GM12865 (cell line): ENCODE measurements around the gene ECE2.

Experiments
- DNase-seq: peaks from one replicate; pipeline ENCODE4 v3.0.0; 2010; ENCODE audit warnings: low read depth
- H3K4me3 ChIP-seq: 2 replicates; pipeline ENCODE4 v1.5.1; 2011; ENCODE audit warnings: mild to moderate bottlenecking, low read depth, low read length, control low read depth
- TF ChIP-seq, protein P1 (sequence below): IDR thresholded peaks from 2 replicates; pipeline ENCODE4 v1.5.1; 2011; ENCODE audit warnings: low read length, control low read depth, low read depth, inconsistent platforms; ENCODE audit not compliant: insufficient read depth; ENCODE audit errors: missing control alignments

The ECE2 gene

GRCh38 chr3:184328516-184328915 lies 52.7 kb downstream of the ECE2 start:
- DNase-seq, result no peak
- H3K4me3 ChIP-seq, result no peak overlapping the region
- TF ChIP-seq, protein P1, sequence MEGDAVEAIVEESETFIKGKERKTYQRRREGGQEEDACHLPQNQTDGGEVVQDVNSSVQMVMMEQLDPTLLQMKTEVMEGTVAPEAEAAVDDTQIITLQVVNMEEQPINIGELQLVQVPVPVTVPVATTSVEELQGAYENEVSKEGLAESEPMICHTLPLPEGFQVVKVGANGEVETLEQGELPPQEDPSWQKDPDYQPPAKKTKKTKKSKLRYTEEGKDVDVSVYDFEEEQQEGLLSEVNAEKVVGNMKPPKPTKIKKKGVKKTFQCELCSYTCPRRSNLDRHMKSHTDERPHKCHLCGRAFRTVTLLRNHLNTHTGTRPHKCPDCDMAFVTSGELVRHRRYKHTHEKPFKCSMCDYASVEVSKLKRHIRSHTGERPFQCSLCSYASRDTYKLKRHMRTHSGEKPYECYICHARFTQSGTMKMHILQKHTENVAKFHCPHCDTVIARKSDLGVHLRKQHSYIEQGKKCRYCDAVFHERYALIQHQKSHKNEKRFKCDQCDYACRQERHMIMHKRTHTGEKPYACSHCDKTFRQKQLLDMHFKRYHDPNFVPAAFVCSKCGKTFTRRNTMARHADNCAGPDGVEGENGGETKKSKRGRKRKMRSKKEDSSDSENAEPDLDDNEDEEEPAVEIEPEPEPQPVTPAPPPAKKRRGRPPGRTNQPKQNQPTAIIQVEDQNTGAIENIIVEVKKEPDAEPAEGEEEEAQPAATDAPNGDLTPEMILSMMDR, result no peak

- no peak overlapping the region for H3K4me3 ChIP-seq
- no peak for DNase-seq
- TF ChIP-seq, protein P1, result no peak
Observed at GRCh38 chr3:184332370-184333090, 56.7 kb downstream of the ECE2 start.

- DNase-seq, result no peak
- no peak overlapping the region for H3K4me3 ChIP-seq
- TF ChIP-seq, protein P1, result no peak
Observed at GRCh38 chr3:184333190-184333589, 57.4 kb downstream of the ECE2 start.

GRCh38 chr3:184333700-184334099 lies 57.9 kb downstream of the ECE2 start:
- H3K4me3 ChIP-seq, result no peak overlapping the region
- DNase-seq, result no peak
- TF ChIP-seq, protein P1, result no peak

GRCh38 chr3:184334470-184335158 lies 58.8 kb downstream of the ECE2 start:
- H3K4me3 ChIP-seq, result no peak overlapping the region
- DNase-seq, result no peak
- TF ChIP-seq, protein P1, result no peak

DNA sequence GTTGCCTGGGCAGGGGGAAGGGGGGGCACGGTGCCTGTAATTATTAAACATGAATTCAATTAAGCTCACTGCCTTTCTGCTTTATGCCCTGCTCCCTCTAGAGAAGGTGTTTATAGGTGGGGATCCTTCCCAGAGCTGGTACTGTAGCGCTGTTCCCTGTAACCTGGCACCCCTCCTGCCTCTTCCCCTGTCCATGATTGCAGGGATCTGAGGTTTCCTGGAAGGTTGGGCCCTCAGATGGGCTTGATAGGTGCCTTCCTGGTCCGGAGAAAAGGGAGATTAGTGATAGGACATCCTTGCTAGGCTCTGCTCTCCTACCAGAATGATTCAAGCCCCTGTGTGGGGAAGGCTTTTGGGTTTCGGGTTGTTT lies 59.5 kb downstream of the ECE2 start:
- no peak overlapping the region for H3K4me3 ChIP-seq
- TF ChIP-seq, protein P1, result no peak
- no peak for DNase-seq
